SK-N-MC (cell line): ENCODE data around the gene ZNF691.

Experiments used
- DNase-seq: peaks from one replicate; pipeline ENCODE4 v3.0.0-alpha.2; 2011; ENCODE audit warnings: low read depth, low spot score
- H3K27ac ChIP-seq: fragments of 200-600 bp; sonication (generic); 2 replicates; pipeline ENCODE4 v1.5.1; 2016; ENCODE audit warnings: mixed run types
- H3K36me3 ChIP-seq: fragments of 200-600 bp; sonication (generic); 2 replicates; pipeline ENCODE4 v1.6.1; 2017; ENCODE audit warnings: antibody characterized with exemption, low read length, mixed read lengths; ENCODE audit not compliant: insufficient read depth
- H3K4me3 ChIP-seq: fragments of 200-600 bp; sonication (generic); 2 replicates; pipeline ENCODE4 v1.5.1; 2016
- H3K9ac ChIP-seq: fragments of 200-600 bp; sonication (generic); 2 replicates; pipeline ENCODE4 v1.8.0; 2017; ENCODE audit warnings: mixed run types, mixed read lengths; ENCODE audit not compliant: insufficient read length
- H3K9me3 ChIP-seq: fragments of 200-600 bp; sonication (generic); 2 replicates; pipeline ENCODE4 v1.6.1; 2017; ENCODE audit warnings: low read depth, mild to moderate bottlenecking, antibody characterized with exemption, low read length, moderate library complexity, mixed read lengths
- EZH2 ChIP-seq: fragments of 200-600 bp; sonication (generic); IDR thresholded peaks from one replicate; pipeline ENCODE4 v1.6.1; 2017; ENCODE audit warnings: antibody characterized with exemption
- FOXP2 ChIP-seq: optimal IDR thresholded peaks from 2 replicates; pipeline ENCODE3; 2011; ENCODE audit warnings: mild to moderate bottlenecking, moderate library complexity; ENCODE audit not compliant: insufficient read depth; ENCODE audit errors: extremely low read length, control extremely low read depth
- POLR2AphosphoS5 ChIP-seq: IDR thresholded peaks from 2 replicates; pipeline ENCODE4 v1.6.1; 2012; ENCODE audit warnings: mild to moderate bottlenecking, low read depth, low read length, borderline replicate concordance

ZNF691 gene

DNA sequence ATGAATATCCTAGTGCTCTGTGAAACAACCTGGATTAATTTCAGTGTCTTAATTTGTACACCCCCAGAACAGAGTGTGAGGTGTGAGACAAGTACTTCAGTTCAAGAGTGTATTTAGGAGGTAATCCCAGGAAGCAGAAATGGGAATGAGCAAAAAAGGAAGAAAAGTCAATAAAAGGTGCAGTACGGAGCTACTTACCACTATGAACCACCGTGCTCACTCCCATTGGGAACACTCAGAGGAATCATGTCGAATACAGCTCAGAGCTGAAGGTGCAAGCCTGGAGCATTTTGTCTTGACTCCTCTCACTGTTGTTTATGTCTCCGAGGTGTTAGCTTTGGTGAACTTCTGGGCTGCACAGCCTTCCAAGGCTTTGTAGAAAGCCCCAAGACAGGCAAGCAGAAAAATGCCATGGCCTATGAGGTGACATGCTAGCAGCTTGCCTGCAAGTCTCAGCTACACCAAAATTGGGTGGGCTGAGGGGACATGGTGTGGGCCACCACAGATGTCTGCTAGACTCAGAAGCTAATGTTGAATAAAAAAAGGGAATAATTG lies 21.9 kb upstream of the ZNF691 start:
- no peak overlapping the region for H3K9ac ChIP-seq
- H3K4me3 ChIP-seq = no peak overlapping the region
- no peak overlapping the region for H3K27ac ChIP-seq
- DNase-seq = no peak
- no peaks in the 10 kb centered on the region; the same call in 1 of the 2 replicates for H3K9me3 ChIP-seq
- 0 out of 2 replicates have a peak, but pooled peaks cover 4% of the 10 kb centered on the region for H3K36me3 ChIP-seq
- TF ChIP-seq POLR2AphosphoS5 (no peak), FOXP2 (no peak), EZH2 (no peak)

DNA sequence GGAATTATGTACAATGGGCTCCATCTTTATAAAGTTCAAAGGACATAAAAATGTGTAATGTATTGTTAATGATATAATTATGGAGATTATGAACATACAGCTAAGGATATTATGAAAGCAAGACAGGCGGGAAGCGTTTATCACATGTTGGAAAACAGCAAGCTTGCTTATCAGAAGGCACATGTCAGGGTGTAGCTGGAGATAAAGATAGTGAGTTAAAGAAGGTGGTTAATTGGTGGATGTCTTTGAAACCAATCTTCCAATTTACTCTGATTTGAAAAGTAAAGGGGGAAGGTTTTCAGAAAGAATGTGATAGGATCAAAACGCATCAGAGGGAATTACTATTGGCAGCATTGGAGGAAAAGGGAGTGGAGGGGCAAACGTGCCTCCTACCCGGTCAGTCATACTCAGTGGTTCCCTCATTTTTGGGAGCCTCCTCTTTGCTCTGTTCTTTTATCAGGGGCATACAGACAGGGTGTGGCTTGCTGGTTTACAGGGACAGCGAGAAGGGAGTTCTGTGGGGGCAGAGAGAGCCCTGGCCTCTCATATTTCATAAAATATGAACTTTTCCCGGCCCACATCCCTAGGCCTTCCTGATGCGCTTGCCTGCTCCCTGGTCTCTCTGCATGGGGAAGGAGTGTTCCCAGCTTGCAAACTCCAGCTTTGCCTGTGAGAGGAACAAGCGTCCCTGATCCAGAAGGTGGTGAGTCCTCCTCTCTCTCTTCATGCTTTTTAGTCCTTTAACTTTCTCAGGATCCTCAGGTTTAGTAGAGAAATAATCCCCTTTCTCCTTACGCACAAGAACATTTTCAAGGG lies 21.2 kb upstream of the ZNF691 start:
- no peak for TF ChIP-seq EZH2
- no peak for TF ChIP-seq FOXP2
- TF ChIP-seq POLR2AphosphoS5 = no peak
- no peak overlapping the region for H3K27ac ChIP-seq
- no peak overlapping the region for H3K9ac ChIP-seq
- no peak overlapping the region for H3K4me3 ChIP-seq
- H3K36me3 ChIP-seq = 0 out of 2 replicates have a peak, but pooled peaks cover 4% of the 10 kb centered on the region
- DNase-seq = no peak
- no peaks in the 10 kb centered on the region; the same call in 1 of the 2 replicates for H3K9me3 ChIP-seq

DNA sequence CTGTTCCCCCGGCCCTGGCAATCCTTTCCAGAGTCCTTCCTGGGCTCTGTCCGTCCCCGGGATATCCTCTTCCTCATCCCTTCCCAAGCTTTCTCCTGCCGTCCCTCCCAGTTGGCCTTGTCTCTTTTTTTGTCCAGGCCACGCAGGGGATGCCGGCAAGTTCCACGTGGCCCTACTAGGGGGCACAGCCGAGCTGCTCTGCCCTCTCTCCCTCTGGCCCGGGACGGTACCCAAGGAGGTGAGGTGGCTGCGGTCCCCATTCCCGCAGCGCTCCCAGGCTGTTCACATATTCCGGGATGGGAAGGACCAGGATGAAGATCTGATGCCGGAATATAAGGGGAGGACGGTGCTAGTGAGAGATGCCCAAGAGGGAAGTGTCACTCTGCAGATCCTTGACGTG lies 15.8 kb upstream of the ZNF691 start:
- TF ChIP-seq POLR2AphosphoS5 (no peak), FOXP2 (no peak), EZH2 (no peak)
- H3K9me3 ChIP-seq = no peaks in the 10 kb centered on the region
- H3K9ac ChIP-seq = no peak overlapping the region
- H3K27ac ChIP-seq = no peak overlapping the region
- DNase-seq = no peak
- no peaks in the 10 kb centered on the region for H3K36me3 ChIP-seq
- no peak overlapping the region for H3K4me3 ChIP-seq

DNA sequence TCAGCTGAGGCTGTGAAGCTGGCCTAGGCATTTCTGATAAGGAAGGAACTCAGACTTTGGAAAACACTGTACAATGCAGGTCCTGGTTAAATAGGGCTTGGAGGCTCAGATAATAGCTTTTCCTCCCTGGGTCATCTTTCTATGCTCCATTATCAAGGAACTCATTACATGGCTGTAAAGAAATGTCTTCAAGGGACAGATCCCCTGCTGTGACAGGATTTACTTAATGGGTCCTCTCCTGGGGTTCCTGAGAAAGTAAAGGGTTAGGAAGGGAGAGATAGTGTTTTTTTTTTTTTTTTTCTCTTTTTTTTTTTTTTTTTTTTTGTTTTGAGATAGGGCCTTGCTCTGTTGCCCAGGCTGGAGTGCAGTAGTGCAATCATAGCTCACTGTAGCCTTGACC lies 15.1 kb upstream of the ZNF691 start:
- Histone ChIP-seq H3K4me3 (no peak overlapping the region), H3K9ac (no peak overlapping the region), H3K36me3 (no peaks in the 10 kb centered on the region), H3K9me3 (no peaks in the 10 kb centered on the region), H3K27ac (no peak overlapping the region)
- DNase-seq = no peak
- TF ChIP-seq POLR2AphosphoS5 (no peak), FOXP2 (no peak), EZH2 (no peak)

DNA sequence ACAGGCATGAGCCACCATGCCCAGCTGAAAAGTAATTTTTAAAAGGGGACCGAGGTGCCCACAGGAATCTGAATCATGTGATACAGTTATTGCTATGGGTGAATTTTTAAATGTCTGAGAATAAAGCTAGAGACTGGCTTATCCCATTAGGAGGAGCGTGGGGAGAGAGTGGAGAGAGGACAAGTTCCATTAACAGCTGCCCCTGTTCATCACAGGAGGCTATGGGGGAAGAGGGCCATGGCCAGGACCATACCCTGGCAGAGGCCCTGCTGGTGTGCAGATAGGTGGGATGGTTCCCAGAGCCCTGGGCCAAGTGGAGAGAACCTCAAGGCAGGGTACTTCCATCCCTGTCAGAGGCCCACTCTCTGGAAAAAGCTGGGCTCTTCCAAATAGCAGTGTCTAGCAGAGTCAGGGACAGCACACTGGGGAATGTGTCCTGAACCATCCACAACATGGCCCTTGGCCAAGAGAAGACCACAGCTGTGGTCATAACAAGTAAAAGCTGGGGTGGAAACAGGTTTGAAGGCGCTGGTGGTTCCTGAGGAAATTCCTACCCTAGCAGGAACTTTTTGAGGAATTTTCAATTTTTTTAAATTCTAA lies 13.7 kb upstream of the ZNF691 start:
- DNase-seq = no peak
- no peak overlapping the region for H3K27ac ChIP-seq
- H3K4me3 ChIP-seq = no peak overlapping the region
- no peaks in the 10 kb centered on the region for H3K36me3 ChIP-seq
- H3K9me3 ChIP-seq = no peaks in the 10 kb centered on the region
- no peak for TF ChIP-seq EZH2
- TF ChIP-seq FOXP2 = no peak
- TF ChIP-seq POLR2AphosphoS5 = no peak
- H3K9ac ChIP-seq = no peak overlapping the region

DNA sequence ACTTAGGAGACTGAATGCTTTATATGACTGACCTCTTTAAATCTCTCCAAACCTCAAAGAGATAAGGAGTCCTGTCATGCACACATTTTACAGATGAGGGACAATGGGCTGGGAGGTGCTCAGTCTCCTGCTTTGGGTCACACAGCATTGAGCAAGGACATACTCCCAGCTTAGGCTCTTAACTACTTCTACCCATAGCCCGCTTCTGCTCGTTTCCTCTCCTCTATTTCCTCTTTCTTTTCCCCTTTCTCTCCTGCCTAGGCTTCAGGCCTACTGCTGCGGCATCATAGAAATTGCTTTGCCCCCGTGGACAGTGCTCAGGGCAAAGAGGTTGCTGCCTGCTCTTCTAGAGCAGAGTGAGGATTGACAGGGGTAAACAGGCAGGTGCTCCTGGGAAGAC lies 12.4 kb upstream of the ZNF691 start:
- DNase-seq = no peak
- no peaks in the 10 kb centered on the region for H3K9me3 ChIP-seq
- H3K9ac ChIP-seq = no peak overlapping the region
- H3K36me3 ChIP-seq = no peaks in the 10 kb centered on the region
- no peak overlapping the region for H3K27ac ChIP-seq
- H3K4me3 ChIP-seq = no peak overlapping the region
- TF ChIP-seq FOXP2 (no peak), EZH2 (no peak), POLR2AphosphoS5 (no peak)

DNA sequence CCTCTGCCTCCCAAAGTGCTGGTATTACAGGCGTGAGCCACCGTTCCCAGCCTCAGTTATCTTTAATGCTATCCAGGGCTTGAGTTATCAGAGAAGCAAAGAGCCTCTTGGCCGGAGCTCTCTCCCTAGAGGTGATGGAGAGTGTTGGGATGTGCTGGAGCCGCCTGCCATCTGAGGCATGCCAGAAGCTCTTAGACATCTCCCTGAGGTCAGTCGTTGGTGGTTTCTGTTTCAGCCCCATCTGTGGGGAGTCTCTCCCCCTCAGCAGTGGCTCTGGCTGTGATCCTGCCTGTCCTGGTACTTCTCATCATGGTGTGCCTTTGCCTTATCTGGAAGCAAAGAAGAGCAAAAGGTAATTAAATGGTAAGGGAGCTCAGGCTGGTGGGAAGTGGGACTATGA lies 11.6 kb upstream of the ZNF691 start:
- DNase-seq = no peak
- H3K9me3 ChIP-seq = no peaks in the 10 kb centered on the region
- H3K9ac ChIP-seq = no peak overlapping the region
- no peak overlapping the region for H3K4me3 ChIP-seq
- H3K27ac ChIP-seq = no peak overlapping the region
- no peaks in the 10 kb centered on the region for H3K36me3 ChIP-seq
- TF ChIP-seq EZH2 = no peak
- no peak for TF ChIP-seq POLR2AphosphoS5
- no peak for TF ChIP-seq FOXP2

DNA sequence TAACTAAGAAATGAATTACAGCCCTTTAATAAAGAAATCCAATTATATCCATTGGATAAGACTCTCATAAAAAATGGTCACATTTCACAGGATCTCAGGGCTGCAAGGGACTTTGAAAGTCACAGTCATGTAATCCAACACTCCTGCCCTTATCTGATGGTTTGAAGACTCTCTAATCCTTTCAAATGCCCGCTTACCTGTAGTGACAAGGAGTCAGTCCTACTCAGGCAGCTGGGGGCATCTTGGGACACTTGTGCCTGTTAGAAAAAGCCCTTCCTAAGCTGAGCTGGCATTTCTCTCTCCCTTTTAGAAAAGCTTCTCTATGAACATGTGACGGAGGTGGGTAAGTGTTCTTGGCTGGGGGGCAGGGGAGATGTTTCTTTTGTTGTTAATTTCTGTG lies 11.0 kb upstream of the ZNF691 start:
- DNase-seq = no peak
- Histone ChIP-seq H3K9ac (no peak overlapping the region), H3K27ac (no peak overlapping the region), H3K4me3 (no peak overlapping the region), H3K9me3 (no peaks in the 10 kb centered on the region), H3K36me3 (no peaks in the 10 kb centered on the region)
- no peak for TF ChIP-seq FOXP2
- TF ChIP-seq POLR2AphosphoS5 = no peak
- no peak for TF ChIP-seq EZH2
